ENCODE data around the gene FUT7. TPM values are rescaled to one million over a fixed set of nuclear protein-coding genes. Genes with fewer than 3 reads are reported as not detected.

The FUT7 gene
- total RNA-seq, 1 experiment from 2014 or later = not detected

DNA sequence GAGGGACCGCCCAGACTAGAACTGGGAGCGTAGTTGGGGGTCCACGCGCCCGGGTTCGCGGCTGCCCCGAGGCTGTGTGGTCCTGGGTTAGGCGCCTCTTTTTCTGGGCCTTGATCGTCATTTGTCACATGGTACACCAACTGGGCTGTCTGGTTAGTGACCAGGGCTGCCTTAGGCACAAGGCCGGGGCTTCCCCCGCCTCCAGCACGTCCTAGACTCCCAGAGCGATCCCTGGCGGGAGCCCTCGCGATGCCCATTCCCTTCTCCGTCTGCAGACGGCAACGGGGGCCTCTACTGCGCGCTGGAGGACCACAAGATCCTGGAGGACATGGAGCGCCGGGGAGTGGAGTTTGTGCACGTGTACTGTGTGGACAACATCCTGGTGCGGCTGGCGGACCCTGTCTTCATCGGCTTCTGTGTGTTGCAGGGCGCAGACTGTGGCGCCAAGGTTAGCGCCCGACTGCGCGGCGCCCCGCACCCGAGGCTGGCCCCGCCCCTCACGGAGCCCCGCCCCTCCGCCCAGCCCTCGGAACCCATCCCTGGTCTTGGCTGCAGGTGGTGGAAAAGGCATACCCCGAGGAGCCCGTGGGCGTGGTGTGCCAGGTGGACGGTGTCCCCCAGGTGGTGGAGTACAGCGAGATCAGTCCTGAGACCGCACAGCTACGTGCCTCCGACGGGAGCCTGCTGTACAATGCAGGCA lies 47.0 kb upstream of the FUT7 start:
- H3K36me3 ChIP-seq (ENCODE audit: insufficient read depth, low read length, poor library complexity, severe bottlenecking) = peaks cover 5% of the 10 kb centered on the region
- intact Hi-C loops (cut with micrococcal nuclease; ENCODE audit: unreplicated experiment) = no loop called here
- BruUV-seq (replicated peaks) = no TSS peak
- no peak overlapping the region for H3K27ac ChIP-seq (ENCODE audit: low read depth, low read length, poor library complexity, severe bottlenecking)
- DNase-seq (ENCODE audit: low spot score) = no peak
- H3K4me3 ChIP-seq (ENCODE audit: low read depth, low read length, poor library complexity, severe bottlenecking) = peak overlapping the region; percentile 59
- no peaks in the 10 kb centered on the region for H3K27me3 ChIP-seq (replicated peaks; ENCODE audit: insufficient read depth, low read depth, low read length, poor library complexity)
- TF ChIP-seq EZH2 (IDR thresholded peaks at IDR 0.05; ENCODE audit: borderline replicate concordance, low read depth, low read length, poor library complexity, severe bottlenecking) = no peak
- TF ChIP-seq, protein P1, sequence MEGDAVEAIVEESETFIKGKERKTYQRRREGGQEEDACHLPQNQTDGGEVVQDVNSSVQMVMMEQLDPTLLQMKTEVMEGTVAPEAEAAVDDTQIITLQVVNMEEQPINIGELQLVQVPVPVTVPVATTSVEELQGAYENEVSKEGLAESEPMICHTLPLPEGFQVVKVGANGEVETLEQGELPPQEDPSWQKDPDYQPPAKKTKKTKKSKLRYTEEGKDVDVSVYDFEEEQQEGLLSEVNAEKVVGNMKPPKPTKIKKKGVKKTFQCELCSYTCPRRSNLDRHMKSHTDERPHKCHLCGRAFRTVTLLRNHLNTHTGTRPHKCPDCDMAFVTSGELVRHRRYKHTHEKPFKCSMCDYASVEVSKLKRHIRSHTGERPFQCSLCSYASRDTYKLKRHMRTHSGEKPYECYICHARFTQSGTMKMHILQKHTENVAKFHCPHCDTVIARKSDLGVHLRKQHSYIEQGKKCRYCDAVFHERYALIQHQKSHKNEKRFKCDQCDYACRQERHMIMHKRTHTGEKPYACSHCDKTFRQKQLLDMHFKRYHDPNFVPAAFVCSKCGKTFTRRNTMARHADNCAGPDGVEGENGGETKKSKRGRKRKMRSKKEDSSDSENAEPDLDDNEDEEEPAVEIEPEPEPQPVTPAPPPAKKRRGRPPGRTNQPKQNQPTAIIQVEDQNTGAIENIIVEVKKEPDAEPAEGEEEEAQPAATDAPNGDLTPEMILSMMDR (conservative IDR thresholded peaks at IDR 0.05; ENCODE audit: low read depth, low read length) = no peak
- H3K9me3 ChIP-seq (ENCODE audit: low read depth, low read length, poor library complexity, severe bottlenecking) = no peaks in the 10 kb centered on the region
- H3K4me1 ChIP-seq (ENCODE audit: insufficient read depth, low read length, poor library complexity, severe bottlenecking) = peaks cover 14% of the 10 kb centered on the region
- ChIA-PET CTCF (interaction anchor here (0.9 kb wide), 1 partner anchor 29 kb away, joined by 3 read pairs; no protein-coding TSS in a partner anchor), POLR2A (ENCODE audit: low non-redundant PET) (no interaction called here)

DNA sequence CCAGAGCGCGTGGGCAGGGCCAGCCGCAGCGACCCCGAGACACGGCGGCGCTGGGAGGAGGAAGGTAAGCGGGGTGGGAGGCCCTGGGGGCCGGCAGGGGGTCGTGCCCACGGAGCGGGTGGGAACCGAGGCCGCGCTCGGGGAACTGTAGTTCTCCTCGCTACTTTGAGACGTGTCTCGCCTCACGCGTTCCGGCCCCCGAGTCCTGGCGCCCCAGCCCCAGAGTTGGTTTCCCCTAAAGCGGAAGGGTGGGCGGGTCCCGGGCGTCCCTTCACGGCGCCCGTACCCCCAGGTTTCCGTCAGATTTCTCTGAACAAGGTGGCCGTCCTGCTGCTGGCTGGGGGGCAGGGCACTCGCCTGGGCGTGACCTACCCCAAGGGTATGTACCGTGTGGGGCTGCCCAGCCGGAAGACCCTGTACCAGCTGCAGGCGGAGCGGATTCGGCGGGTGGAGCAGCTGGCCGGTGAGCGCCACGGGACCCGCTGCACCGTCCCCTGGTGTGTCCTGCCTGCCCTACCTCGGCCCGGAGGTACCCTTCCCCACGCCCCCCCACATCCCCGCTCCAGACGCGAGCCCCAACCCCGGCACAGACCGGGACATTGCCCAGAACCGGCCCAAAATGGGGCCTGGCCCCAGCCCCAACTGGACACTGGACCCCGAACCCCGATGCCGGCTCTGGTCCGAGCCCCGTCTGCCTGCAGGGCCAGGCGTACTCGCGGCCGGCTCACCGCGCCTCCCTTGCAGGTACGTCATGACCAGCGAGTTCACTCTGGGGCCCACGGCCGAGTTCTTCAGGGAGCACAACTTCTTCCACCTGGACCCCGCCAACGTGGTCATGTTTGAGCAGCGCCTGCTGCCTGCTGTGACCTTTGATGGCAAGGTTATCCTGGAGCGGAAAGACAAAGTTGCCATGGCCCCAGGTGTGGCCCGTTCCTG lies 46.1 kb upstream of the FUT7 start:
- DNase-seq (ENCODE audit: low spot score) = no peak
- no TSS peak for BruUV-seq (replicated peaks)
- Histone ChIP-seq H3K36me3 (ENCODE audit: insufficient read depth, low read length, poor library complexity, severe bottlenecking) (peaks cover 5% of the 10 kb centered on the region), H3K4me3 (ENCODE audit: low read depth, low read length, poor library complexity, severe bottlenecking) (peak overlapping the region; percentile 59), H3K9me3 (ENCODE audit: low read depth, low read length, poor library complexity, severe bottlenecking) (no peaks in the 10 kb centered on the region), H3K27me3 (replicated peaks; ENCODE audit: insufficient read depth, low read depth, low read length, poor library complexity) (no peaks in the 10 kb centered on the region), H3K4me1 (ENCODE audit: insufficient read depth, low read length, poor library complexity, severe bottlenecking) (peaks cover 5% of the 10 kb centered on the region), H3K27ac (ENCODE audit: low read depth, low read length, poor library complexity, severe bottlenecking) (no peak overlapping the region)
- ChIA-PET POLR2A (ENCODE audit: low non-redundant PET) (no interaction called here), CTCF (no interaction called here)
- intact Hi-C loops (cut with micrococcal nuclease; ENCODE audit: unreplicated experiment) = no loop called here
- TF ChIP-seq, protein P1 (conservative IDR thresholded peaks at IDR 0.05; ENCODE audit: low read depth, low read length) = no peak
- no peak for TF ChIP-seq EZH2 (IDR thresholded peaks at IDR 0.05; ENCODE audit: borderline replicate concordance, low read depth, low read length, poor library complexity, severe bottlenecking)

DNA sequence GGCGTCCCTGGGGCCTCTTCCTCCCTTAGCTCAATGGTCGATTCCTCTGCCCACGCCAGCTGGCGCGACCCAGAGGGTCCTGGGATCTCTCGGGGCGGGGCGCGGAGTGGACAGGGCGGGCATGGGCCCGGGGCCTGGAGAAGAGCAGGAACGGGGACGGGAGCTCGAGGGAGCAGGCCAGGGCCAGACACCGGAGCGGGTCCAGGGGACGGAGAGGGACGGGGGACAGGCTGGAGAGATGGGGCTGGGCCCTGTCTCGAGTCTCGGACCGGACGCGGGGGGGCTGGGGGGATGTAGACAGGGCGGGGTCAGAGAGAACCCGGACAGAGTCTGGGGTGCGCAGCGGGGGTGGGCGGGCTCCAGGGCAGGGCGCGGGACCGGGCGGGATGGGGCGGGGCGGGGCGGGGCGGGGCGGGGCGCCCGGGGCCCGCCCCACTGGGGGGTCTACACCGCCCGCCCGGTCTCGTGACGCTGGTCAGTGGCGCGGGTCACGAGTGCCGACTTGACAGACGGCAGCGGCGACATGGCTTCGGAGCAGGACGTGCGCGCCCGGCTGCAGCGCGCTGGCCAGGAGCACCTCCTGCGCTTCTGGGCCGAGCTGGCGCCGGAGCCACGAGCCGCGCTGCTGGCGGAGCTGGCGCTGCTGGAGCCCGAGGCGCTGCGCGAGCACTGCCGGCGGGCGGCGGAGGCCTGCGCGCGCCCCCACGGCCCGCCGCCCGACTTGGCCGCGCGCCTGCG lies 45.3 kb upstream of the FUT7 start, which contains the start of gene UAP1L1:
TSS of gene UAP1L1 (plus strand) at position 508 of the 738 bp plus-strand sequence. CDS start at position 524, 16 bp downstream.
- Histone ChIP-seq H3K9me3 (ENCODE audit: low read depth, low read length, poor library complexity, severe bottlenecking) (no peaks in the 10 kb centered on the region), H3K27ac (ENCODE audit: low read depth, low read length, poor library complexity, severe bottlenecking) (no peak within 1 kb of the TSS), H3K4me1 (ENCODE audit: insufficient read depth, low read length, poor library complexity, severe bottlenecking) (peaks cover 5% of the 10 kb centered on the region), H3K27me3 (replicated peaks; ENCODE audit: insufficient read depth, low read depth, low read length, poor library complexity) (no peaks in the 10 kb centered on the region), H3K4me3 (ENCODE audit: low read depth, low read length, poor library complexity, severe bottlenecking) (peak within 1 kb of the TSS; percentile 59), H3K36me3 (ENCODE audit: insufficient read depth, low read length, poor library complexity, severe bottlenecking) (peaks cover 5% of the 10 kb centered on the region)
- no TSS peak for BruUV-seq (replicated peaks)
- intact Hi-C loops (cut with micrococcal nuclease; ENCODE audit: unreplicated experiment) = no loop called here
- ChIA-PET CTCF (interaction anchor here (0.5 to 1.1 kb wide), 2 partner anchors 10 to 27 kb away, joined by 3 read pairs; no protein-coding TSS in a partner anchor), POLR2A (ENCODE audit: low non-redundant PET) (no interaction called here)
- TF ChIP-seq, protein P1 (conservative IDR thresholded peaks at IDR 0.05; ENCODE audit: low read depth, low read length) = no peak
- TF ChIP-seq EZH2 (IDR thresholded peaks at IDR 0.05; ENCODE audit: borderline replicate concordance, low read depth, low read length, poor library complexity, severe bottlenecking) = no peak
- peak; percentile 58 for DNase-seq (ENCODE audit: low spot score)
